ENCODE results near the gene ENTPD8.

Gene ENTPD8

DNA sequence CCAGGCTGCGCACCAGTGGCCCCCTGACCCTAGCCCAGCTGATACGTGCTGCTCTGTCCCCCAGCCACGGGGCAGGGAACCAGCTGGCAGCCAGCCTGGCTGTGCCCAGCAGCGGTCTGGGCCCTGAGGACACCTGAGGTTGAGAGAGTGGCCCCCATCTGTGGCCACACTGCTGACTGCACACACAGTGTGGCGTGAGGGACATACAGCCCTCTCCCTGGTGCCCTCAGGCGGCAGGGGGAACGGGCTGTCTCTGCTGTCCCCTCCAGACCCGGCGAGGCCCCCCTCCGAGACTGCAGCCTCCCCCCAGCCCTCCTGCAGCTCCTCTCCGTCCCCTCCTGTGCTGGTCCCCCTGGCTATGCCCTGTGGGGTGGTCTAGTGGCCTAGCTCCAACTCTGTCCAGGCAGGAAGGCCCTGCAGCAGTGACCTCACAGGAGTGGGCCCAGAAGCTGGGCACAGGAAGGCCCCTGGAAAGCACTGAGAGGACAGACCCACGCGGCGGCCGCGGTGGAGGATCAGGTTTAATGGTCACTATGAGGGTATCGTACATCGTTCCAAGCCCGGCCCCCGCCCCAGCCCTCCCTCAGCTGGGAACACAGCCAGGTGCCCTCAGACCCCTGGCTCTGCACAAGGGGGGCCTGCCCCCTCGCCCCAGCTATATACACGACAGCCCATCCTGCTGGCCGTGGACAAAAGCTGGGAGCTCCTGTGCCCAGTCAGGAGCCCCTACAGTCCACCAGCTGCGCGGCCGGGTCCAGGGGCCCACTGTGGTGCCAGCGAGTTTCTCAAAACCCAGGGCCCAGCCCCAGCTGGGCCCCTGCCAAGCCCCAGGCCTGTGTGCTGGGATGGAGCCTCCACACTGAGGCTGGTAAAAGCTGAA is 6.8 kb upstream of the ENTPD8 start:
- no peak overlapping the region for H3K4me3 ChIP-seq (ENCODE audit: low read depth, low read length)

DNA sequence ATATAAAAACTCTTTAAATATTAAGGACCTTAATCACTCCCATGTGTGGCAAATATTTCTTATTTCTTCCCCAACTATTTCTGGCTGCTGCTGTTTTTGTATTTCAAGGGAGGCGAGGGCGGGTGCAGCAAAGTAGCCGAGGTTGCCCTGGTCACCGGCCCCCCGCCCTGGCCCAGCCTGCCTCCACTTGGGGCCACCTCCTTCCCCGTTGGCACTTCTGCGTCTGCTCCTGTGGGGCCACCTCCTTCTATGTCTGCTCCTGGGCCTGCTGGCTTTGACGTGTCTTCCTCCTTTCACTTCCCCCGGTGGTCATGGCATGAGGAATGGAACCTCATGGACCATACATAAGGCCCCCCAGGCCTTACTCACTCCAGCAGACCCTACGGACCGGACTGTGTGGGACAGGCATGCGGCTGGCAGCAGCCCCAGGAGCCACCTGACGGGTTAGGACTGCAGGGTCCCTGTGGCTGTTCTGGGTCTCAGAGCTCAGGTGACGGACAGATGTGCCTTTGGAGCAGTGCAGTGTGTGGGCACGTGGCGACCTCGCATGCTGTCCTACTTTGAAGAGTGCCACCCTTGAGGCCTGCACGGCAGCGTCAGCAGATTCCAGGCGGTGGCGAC is 5.8 kb upstream of the ENTPD8 start:
- no peak overlapping the region for H3K4me3 ChIP-seq (ENCODE audit: low read depth, low read length)

DNA sequence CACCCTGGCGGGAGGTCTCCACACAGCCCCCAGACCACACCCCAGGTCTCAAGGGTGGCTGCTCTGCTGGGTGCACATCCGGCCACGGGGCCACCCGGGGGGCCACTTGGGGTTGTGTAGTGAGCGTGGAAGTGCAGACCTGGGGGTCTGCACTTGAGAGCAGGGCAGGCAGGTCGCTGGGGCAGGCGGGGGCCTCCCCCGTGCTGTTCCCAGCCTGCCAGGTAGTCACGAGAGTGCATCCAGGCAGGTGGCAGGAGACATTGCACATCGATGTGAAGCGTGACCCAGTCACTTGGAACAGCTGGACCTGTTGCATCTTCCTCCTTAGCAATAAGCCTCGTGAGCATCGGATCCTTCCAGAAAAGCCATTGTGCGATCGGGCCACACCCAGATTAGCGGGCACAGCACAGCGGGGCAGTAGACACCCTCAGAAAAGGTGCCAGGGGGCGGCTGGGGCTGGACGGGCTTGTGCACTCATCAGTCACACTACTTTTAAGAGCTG is 4.8 kb upstream of the ENTPD8 start:
- no peak overlapping the region for H3K4me3 ChIP-seq (ENCODE audit: low read depth, low read length)

DNA sequence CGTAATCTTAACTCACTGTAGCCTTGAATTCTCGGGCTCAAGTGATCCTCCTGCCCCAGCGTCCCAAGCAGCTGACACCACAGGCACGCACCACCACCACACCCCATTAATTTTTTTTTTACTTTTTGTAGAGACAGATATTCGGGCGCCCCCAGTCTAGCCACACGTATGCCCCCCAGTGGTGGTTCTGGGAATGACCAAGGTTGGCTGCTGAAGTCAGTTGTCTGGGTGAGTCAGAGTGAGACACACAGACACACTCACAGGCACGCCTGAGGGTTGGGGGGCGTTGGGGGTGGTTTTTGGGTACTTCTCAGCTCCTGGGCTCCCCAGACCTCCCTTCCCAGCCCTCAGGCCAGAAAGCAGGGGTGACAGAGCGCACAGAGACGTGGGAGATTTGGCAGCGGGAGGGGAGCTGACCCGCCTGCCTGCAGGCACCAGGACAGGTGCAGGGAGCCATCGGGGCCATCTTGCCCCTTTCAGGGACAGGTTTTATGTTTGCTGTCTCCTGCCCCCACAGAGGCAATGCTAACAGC is 4.2 kb upstream of the ENTPD8 start:
- no peak overlapping the region for H3K4me3 ChIP-seq (ENCODE audit: low read depth, low read length)

DNA sequence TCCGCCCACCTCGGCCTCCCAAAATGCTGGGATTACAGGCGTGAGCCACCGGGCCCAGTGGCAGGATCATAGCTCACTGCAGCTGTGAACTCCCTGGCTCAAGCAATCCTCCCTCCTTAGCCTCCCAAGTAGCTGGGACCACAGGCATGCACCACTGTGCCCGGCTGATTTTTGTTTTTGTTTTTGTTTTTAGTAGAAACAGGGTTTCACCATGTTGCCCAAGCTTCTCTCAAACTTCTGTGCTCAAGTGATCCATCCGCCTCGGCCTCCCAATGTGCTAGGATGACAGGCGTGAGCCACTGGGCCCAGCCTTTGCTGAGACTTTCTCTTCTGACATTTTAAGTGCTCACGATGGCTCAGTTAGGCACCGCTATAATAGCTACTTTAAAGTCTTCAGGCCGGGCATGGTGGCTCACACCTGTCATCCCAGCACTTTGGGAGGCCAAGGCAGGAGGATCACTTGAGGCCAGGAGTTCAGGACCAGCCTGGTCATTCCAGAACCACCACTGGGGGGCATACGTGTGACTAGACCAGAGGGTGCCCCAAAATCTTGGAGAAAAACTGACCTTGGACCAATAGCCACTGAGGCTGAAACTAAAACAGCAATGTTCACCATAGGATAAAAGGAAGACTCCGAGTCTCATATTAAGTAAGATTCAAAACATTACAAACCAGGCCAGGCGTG is 3.1 kb upstream of the ENTPD8 start:
- H3K4me3 ChIP-seq (ENCODE audit: low read depth, low read length), result no peak overlapping the region

DNA sequence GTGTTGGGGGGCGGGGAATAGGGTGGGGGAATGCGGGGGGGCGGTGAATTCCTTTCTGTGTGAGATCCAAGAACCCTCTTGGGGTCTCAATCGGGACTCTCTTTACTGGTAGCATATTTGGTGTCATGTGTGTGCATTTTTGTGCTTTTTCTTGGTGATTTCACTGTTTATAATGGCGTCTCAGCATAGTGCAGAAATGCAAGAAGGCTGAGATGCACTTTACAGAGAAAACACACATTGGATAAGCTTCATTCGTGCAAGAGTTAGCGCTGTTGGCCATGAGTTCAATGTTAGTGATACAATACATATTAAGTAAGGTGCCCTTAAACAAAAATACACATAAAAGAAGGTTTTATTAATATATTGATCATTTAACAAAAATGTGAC is 771 bp upstream of the ENTPD8 start:
- H3K4me3 ChIP-seq (ENCODE audit: low read depth, low read length), result peak overlapping the region; percentile 18

DNA sequence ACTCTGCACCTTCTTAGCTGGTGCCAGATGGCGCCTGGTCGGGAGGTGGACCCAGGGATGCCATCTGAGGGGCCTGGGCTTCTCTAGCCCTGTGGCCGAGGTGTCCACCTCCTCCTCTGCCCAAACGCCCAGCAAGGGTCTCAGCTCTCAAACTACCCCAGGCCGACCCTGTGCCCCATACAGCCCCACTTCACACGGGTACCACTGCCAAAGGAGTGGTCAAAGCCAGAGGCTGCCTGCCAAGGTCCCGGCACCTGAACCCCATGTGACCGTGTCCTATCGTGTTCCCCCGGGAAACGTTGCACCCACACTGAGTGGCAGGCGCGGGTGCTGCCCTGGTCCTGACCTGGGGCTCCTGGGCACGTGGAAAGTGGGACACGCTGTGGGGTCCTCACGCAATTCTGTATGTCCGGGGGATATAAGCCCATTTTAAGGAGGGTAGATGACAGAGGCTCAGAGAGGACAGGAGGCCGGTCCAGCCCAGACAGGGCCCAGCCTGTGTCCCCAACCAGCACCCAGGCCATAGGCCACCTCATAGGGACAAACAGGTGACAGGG is 1.9 kb downstream of the ENTPD8 start:
- no peak overlapping the region for H3K4me3 ChIP-seq (ENCODE audit: low read depth, low read length)

DNA sequence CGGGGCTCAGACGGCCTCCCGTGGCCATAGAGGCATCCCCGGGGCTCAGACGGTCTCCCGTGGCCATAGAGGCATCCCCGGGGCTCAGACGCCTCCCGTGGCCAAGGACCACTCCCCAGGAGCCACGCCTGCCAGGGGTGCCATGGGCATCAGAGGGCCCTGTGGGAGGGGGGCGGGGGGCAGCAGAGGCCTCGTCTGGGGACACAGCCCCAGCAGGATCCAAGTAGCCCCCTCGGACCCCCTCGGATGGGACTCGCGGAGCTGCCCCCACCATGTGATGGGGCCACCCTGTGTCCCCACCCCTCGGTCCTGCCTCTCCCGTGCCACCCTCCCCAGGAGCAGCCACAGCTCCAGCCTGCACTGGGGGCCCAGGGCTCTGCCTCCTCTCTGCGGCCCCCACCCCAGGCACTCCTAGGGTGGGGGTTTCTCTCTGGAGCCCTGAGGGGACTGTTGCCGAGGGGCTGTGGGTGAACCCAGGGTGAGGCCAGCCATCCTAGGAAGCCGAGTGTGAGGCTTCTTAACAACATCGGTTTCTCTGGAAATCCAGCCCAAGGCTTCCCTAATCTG is 2.5 kb downstream of the ENTPD8 start:
- no peak overlapping the region for H3K4me3 ChIP-seq (ENCODE audit: low read depth, low read length)

DNA sequence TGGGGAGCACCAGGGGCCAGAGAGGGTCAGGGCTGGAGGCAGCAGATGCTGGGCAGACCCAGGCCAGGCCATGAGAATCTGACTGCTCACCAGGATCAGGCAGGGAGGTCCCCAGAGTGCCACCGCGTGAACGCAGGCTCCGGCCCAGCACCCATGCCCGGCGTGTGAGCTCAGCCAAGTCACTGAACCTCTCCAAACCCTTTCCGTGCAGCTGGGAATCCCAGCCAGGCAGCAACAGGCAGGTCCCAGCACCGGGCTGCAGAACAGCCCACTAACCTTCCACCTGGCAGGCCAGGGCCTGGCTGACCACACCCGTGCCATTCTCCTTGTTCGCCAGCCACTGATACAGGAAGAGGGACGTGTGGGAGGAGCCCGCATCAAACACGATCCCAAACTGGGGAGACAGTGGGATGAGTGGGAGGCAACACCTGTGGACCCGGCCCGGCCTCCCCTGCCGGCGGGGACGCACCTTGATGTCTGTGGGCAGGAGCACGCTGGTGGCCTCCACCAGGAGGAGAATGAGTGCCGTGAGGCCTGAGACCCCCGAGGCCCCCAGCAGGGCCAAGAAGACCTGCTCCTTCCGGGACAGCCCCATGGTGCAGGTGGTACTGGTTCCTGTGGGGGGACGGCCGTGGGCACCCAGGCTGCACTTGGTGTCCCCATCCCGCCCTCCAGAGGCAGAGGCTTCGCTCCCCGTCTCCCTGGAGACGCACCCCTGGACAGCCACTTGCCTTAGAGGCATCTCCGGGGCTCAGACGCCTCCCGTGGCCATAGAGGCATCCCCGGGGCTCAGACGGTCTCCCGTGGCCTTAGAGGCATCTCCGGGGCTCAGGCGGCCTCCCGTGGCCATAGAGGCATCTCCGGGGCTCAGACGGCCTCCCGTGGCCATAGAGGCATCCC is 3.2 kb downstream of the ENTPD8 start:
- no peak overlapping the region for H3K4me3 ChIP-seq (ENCODE audit: low read depth, low read length)

DNA sequence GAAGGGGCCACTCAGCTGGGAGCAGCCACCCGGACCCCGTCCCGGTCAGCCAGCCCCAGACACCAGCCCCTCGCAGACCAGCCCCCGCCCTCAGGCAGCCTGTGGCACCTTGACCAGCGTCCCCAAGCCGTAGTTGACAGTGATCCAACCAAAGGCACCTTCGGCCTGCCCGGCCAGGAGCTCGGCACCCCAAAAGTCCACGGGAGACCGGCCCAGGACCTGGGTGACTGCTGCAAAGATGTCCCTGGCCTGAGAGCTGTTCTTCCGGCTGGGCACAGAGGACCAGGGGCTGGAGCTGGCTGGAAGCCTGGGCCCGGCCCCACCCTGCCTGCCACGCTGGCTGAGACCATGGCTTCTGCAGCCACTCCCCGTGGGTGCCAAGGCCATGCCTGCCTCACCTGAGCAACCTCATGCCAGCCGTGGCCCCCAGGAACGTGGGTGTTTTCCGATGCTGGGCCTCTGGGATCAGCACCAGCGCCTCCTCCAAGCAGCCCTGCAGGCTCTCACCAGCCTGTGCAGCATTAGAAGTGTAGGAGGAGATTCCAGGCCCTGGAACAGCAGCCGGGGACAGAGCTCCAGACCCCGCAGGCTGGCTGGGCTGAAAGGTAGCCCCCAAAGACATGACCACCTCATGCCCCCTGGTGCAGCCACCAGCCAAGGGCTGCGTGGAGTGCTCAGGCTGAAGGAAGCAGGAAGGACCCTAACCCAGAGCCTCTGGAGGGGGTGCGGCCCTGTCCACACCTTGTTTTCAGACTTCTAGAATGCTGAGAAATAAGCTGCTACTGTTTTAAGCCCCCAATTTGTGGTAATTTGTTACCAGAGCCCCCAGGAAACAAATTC is 4.2 kb downstream of the ENTPD8 start:
- no peak overlapping the region for H3K4me3 ChIP-seq (ENCODE audit: low read depth, low read length)

DNA sequence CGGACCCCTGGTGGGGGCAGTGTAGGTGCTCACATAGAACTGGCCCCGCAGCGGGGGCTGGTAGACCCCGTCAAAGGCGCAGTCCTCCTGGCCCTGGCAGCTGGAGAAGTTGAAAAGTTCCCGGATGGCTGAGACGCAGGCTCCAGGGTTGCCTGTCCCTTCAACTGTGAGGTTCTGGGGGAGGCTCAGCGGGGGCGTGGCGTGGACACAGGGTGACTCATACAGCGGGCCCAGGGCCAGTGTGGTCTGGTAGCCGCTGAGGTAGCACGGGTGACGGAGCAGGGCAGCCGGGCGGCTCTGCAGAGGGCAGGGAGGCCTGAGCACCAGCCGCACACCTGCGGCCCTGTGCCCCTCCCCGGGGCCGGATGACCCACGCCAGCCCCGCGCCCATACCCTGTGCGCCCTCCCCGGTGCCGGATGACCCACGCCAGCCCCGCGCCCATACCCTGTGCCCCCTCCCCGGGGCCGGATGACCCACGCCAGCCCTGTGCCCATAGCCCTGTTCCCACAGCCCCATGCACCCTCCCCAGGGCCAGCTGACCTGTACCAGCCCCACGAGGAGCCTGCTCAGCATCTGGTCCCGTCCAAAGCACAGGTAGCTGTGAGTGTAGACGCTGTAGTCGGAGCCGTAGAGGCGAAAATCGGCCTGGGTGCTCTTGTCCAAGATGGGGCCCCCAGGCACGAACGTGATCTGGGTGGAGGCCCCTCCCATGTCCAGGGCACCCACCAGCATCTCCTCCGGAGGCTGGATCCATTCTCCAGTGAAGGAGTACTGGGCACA is 5.0 kb downstream of the ENTPD8 start:
- no peak overlapping the region for H3K4me3 ChIP-seq (ENCODE audit: low read depth, low read length)

DNA sequence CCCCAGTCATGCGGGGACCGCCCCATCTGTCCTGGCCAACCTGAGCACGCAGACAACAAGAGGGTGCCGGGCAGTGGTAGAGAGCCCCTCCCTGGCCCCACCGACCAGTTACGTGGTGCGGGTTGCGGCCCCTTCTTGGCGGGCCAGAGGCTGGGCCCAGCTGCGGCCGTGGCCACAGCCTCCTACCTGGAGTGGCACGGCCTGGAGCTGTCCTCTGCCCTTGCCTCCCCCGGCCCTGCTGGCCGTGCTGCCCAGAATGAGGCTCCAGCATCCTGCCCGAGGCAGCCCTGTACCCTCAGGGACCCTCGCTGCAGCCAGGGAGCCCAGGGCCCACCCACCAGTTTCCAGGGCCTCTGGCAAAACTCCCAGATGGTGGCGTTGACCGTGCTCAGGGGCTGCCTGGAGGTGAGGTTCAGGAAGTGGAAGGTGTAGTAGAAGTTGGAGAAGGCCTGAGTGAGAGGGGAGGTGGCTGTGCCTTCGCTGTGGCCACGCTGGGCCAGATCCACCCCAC is 5.7 kb downstream of the ENTPD8 start:
- no peak overlapping the region for H3K4me3 ChIP-seq (ENCODE audit: low read depth, low read length)

DNA sequence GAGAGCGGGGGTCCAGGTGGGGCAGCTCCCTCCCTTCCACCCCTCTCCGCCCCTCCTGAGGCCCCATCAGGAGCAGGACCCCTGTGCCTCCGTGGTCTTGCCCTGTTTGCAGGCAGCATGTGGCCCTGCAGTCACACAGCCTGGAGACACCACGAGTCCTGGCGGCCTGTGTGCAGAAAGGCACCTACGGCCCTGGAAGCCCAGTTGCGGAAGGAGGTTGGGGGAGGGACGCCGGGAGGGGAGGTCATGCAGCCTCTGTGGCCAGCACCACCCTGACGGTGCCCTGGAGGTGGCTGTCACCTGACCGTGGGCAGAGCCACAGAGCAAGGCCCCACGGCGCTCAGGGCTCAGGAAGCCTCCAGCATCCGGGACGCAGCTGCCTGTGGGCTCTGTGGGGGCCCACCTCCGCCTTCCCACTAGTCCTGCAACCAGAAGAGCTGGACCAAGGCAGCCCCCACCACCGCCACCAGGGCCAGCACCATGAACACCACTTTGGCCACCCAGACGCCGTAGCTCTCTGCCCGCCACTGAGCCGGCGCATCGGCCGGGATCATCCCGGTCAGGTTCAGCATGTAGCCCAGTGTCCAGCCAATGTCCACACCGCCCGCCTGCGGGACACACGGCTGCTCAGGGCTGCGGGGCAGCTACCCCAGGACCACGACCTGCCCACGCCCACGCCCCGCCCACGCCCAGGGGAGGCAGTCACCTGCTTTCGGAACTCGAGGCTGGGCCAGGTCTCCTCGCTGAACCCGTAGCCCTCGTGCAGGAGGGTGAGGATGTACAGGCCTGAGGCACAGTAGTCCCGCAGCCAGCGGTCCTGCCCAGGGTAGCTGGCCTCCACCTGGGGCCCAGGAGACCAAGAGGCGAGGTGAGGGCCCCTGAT is 6.4 kb downstream of the ENTPD8 start:
- no peak overlapping the region for H3K4me3 ChIP-seq (ENCODE audit: low read depth, low read length)

DNA sequence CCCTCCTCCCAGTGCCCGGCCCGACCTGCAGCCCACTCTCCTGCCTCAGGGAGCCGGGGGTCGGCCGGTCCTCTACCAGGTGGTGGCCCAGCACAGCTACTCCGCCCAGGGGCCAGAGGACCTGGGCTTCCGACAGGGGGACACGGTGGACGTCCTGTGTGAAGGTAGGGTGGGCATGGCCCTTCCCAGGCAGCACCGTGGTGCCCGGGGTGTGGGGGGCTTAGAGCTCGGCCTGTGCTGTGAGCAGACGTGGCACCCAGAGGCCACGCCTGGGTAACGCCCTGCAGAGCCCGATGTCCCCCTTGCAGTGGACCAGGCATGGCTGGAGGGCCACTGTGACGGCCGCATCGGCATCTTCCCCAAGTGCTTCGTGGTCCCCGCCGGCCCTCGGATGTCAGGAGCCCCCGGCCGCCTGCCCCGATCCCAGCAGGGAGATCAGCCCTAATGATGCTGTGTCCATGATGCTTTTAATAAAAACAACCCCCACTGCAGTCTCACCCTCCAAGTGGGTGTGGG is 7.2 kb downstream of the ENTPD8 start:
- H3K4me3 ChIP-seq (ENCODE audit: low read depth, low read length), result no peak overlapping the region

DNA sequence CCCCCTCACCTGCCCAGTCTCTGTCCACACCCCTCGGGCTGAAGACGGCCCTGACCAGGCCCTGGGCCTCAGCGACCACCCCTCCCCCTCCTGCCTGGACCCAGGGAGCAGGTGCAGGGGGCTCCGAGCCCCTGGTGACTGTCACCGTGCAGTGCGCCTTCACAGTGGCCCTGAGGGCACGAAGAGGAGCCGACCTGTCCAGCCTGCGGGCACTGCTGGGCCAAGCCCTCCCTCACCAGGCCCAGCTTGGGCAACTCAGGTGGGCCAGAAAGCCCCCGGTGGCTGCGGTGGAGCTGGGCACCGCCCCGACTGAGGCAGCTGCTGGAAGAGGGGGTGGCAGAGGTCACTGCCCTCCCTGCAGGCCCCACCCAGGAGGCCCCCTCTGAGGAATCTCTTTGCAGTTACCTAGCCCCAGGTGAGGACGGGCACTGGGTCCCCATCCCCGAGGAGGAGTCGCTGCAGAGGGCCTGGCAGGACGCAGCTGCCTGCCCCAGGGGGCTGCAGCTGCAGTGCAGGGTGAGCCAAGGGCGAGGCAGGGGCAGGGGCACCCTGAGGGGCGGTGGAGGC is 7.7 kb downstream of the ENTPD8 start:
- no peak overlapping the region for H3K4me3 ChIP-seq (ENCODE audit: low read depth, low read length)

DNA sequence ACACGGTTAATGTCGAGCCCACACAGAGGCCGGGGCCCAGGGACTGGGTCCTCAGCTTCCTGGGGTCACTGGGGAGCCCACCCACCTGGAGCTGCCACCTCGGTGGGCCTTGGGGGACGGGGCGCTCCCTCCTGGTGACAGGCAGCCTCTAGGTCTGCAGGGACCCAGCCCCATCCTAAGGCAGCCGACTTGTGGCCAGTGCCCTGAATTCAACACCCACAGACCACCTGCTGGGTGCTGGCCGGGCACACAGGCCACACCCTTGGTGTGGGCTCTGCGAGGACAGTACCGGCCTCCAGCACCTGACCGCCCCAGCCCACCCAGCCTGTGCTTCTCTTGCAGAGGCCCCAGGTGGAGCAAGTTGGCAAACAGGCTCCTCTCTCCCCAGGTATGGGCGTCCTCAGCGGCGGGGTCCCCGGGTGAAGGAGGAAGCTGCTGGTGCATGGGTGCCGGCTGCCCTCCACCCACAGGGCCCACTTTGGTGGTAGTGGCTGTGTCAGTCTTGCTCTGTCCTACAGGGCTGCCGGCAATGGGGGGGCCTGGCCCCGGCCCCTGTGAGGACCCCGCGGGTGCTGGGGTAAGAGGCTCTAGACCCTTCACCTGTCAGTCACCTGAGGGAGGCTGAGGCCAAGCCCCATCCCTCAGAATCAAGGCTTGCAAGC is 8.3 kb downstream of the ENTPD8 start:
- no peak overlapping the region for H3K4me3 ChIP-seq (ENCODE audit: low read depth, low read length)
